Immature natural killer cell (primary cell): ENCODE data around the gene EXOC3L4. TPM values are rescaled to one million over a fixed set of nuclear protein-coding genes. Genes with fewer than 3 reads are reported as not detected.

Source experiments
- DNase-seq, 3 donors: peaks; one replicate each; pipeline ENCODE4 v3.0.0; 2022; ENCODE audit warnings: mixed read lengths in 1 of 3
- H3K27ac Mint-ChIP-seq, 6 donors: one replicate each; pipeline ENCODE4 v1.8.0; 2020; ENCODE audit warnings: mixed read lengths in 6 of 6, mild to moderate bottlenecking in 5 of 6, inconsistent platforms in 4 of 6, moderate library complexity in 3 of 6
- H3K27me3 Mint-ChIP-seq, 3 donors: one replicate each; pipeline ENCODE4 v1.8.0; 2020 to 2021; ENCODE audit warnings: low read depth in 3 of 3, mild to moderate bottlenecking in 3 of 3, mixed read lengths in 3 of 3, moderate library complexity in 3 of 3, inconsistent platforms in 1 of 3
- H3K36me3 Mint-ChIP-seq, 3 donors: one replicate each; pipeline ENCODE4 v1.8.0; 2020; ENCODE audit warnings: mixed read lengths in 3 of 3, inconsistent platforms in 2 of 3, mild to moderate bottlenecking in 2 of 3
- H3K4me1 Mint-ChIP-seq, 2 donors: one replicate each; pipeline ENCODE4 v1.8.0; 2020; ENCODE audit warnings: inconsistent platforms in 2 of 2, mild to moderate bottlenecking in 2 of 2, mixed read lengths in 2 of 2, moderate library complexity in 1 of 2
- H3K4me3 Mint-ChIP-seq, 5 donors: one replicate each; pipeline ENCODE4 v1.8.0; 2020; ENCODE audit warnings: mild to moderate bottlenecking in 5 of 5, mixed read lengths in 5 of 5, inconsistent platforms in 3 of 5, moderate library complexity in 3 of 5
- H3K9me3 Mint-ChIP-seq, 6 donors: one replicate each; pipeline ENCODE4 v1.8.0; 2020; ENCODE audit warnings: mild to moderate bottlenecking in 6 of 6, mixed read lengths in 6 of 6, inconsistent platforms in 4 of 6, moderate library complexity in 3 of 6
- polyA plus RNA-seq, 3 donors: library from polyadenylated mRNA; unstranded; fragments of 300-500 nt; fragmentation: Illumina TruSeq; gene quantifications; one replicate each; pipeline ENCODE4 v1.2.3, GENCODE V29; 2021

The EXOC3L4 gene
- polyA plus RNA-seq, 3 donors from 2014 or later = not detected

DNA sequence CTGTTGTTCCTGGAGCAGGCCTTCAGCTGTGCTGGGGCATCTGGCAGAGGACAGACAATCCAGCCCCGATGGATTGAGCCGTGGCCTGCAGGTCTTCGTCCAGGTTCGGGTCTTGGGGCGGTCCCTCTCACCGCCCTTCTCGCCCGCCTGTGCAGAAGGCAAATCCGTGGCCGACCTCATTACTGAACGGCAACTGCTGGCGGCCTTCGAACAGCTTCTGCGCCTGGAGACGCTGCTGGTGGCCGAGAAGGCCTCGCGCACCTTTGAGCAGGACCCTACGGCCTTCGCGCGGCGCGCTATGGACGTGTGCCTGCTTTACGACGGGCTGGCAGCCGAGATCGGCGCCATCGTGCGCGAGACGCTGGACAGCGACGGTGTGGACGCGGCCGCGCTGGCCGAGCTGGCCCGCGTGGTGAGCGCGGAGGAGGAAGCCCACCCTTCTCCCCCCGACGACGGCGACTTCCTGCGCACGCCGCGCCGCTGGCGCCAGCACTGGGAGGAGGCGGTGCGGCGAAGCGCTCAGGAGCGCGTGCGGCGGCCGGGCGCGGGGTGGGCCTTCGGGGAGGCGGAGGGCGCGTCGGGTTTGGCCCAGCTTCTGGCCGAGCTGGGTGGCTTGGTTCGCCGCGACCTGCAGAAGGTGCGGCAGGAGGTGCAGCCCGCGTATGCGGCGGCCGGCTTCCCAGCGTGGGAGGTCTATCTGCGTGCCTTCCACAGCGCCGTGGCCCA is 7.6 kb downstream of the EXOC3L4 start:
- Mint-ChIP-seq H3K9me3 (no peaks in the 10 kb centered on the region), H3K27me3 (peaks cover 0 to 4% (median 2%) of the 10 kb centered on the region in 3 donors)

DNA sequence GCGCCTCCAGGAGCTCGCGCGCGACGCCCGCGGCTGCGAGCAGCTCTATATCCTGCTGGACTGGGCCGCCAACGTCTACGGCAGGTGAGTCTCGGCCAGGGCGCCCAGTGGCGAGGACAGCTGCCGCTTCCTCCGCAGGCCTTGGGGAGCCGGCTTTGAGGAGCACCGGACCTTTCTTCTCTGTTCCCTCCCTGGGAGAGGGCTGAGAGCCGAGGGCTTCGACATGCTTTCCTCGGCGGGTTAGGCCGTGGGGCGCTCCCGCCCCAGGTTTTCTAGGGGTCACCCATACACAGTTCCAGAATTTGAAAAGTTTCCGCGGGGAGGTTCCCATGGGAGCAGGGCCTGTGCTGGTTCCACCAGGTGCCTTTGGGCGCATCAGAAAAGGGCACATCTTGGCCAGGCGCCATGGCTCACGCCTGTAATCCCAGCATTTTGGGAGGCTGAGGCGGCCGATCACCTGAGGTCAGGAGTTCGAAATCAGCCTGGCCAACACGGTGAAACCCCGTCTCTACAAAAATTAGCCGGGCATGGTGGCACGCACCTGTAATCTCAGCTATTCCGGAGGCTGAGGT is 8.2 kb downstream of the EXOC3L4 start:
- H3K36me3 Mint-ChIP-seq = no peaks in the 10 kb centered on the region
- DNase-seq = no peak
- peaks cover 0 to 2% of the 10 kb centered on the region in 2 donors for H3K4me1 Mint-ChIP-seq
- no peak overlapping the region for H3K4me3 Mint-ChIP-seq
- no peak overlapping the region for H3K27ac Mint-ChIP-seq
- peaks cover 0 to 4% (median 2%) of the 10 kb centered on the region in 3 donors for H3K27me3 Mint-ChIP-seq
- H3K9me3 Mint-ChIP-seq = no peaks in the 10 kb centered on the region

More for the DNA sequence above, 7.6 kb downstream of the EXOC3L4 start:
- H3K4me3 Mint-ChIP-seq = no peak overlapping the region
- no peak overlapping the region for H3K27ac Mint-ChIP-seq
- H3K4me1 Mint-ChIP-seq = peaks cover 0 to 2% of the 10 kb centered on the region in 2 donors
- no peak for DNase-seq
- no peaks in the 10 kb centered on the region for H3K36me3 Mint-ChIP-seq

DNA sequence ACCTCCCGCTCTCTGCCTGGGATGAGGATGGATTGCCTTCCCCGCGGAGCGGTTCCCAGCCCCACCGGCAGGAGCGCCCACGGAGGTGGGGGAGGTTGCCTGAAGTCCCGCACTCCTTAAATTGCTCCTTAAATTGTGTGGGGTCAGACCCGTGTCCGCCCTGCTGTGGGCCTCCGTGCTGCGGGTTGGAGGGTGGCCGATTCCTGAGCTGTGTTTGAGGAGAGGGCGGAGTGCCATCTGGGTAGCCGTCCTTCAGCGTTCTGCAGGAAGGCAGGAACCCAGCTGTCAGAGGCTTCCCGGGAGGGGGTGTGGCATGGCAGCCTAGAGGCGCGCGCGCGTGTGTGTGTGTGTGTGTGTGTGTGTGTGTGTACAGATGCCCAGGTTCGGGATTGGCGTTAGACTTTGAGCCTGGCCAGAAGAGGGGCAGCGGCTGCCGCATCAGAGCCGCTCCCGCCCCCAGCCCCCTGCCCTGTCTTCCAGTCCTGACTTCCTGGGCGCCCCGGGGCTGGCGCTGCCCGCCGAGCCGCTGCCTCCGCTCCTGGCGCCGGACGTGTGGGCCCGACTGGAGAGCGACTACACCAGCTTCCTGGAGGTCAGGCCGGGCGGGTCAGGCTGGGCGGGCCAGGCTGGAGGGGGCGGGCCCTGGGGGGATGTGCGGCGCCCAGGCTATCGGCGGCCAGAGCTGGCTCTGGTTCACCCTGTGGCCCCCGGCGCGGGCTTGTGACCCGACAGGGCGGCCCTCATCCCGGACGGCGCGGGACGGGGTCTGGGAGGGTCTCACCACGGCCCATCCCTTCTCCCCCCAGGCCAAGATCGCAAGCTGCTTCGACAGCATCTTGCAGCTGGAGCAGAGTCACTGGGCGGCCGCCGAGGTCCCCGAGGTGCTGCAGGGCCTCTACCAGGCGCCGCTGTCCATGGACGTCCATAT is 9.2 kb downstream of the EXOC3L4 start:
- no peak overlapping the region for H3K27ac Mint-ChIP-seq
- peaks cover 0 to 2% of the 10 kb centered on the region in 2 donors for H3K4me1 Mint-ChIP-seq
- H3K27me3 Mint-ChIP-seq = peaks cover 0 to 4% (median 2%) of the 10 kb centered on the region in 3 donors
- no peak overlapping the region for H3K4me3 Mint-ChIP-seq
- H3K9me3 Mint-ChIP-seq = no peaks in the 10 kb centered on the region
- no peak for DNase-seq
- no peaks in the 10 kb centered on the region for H3K36me3 Mint-ChIP-seq

DNA sequence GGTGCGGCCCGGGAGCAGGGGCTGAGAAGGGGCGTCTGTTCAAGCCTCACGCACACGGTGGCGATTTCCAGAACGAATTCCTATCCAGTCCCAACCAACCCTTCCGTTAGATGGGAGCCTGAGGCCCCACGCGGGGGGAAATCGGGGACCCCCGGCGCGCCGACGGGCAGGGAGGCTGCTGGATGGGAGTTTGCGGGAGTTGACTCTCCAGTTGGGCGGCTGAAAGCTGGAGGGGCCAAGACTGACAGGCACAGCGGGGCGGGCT is 9.8 kb downstream of the EXOC3L4 start:
- H3K4me3 Mint-ChIP-seq = no peak overlapping the region
- DNase-seq = no peak
- no peaks in the 10 kb centered on the region for H3K36me3 Mint-ChIP-seq
- peaks cover 0 to 2% of the 10 kb centered on the region in 2 donors for H3K4me1 Mint-ChIP-seq
- H3K9me3 Mint-ChIP-seq = no peaks in the 10 kb centered on the region
- H3K27ac Mint-ChIP-seq = no peak overlapping the region
- H3K27me3 Mint-ChIP-seq = peaks cover 0 to 4% (median 2%) of the 10 kb centered on the region in 3 donors

DNA sequence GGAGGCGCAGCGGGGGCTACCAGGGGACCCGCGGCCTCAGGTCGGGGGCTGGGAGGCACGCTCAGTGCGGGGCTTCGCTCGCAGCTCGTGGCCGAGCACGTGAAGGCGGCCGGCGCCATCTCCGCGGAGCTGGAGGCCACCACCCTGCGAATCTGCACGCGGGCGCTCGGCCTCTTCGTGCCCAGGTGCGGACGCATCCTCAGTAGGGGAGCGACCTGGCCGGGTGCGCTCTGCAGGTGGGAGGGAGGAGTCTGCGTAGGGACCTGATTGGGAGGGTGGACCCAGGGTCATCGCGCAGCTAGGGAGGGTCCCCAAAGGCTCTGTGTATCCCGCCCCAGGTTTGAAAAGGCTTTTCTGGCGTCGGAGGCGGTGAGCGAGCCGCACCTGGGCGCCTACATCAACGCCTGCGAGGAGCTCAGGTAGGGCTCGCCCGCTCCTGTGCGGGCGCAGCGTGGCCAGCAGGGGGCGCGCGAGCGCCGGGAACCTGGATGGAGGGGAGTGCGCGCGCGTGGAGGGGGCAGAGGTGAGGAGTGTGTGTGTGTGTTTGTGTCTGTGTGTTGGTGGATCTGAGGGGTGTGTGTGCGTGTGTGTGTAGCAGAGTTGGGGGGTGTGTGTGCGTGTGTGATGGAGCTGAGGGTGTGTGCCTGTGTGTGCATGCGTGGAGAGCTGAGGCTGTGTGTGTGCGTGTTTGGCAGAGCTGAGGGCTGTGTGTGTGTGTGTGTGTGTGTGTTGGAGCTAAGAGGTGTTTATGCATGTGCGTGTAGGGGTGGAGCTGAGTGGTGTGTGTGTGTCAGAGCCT is 10.3 kb downstream of the EXOC3L4 start:
- Mint-ChIP-seq H3K36me3 (no peaks in the 10 kb centered on the region), H3K9me3 (no peaks in the 10 kb centered on the region), H3K27ac (no peak overlapping the region), H3K27me3 (peaks cover 0 to 4% (median 2%) of the 10 kb centered on the region in 3 donors), H3K4me3 (no peak overlapping the region), H3K4me1 (peaks cover 0 to 2% of the 10 kb centered on the region in 2 donors)
- peak; percentile 43 to 53 (median 46) for DNase-seq

DNA sequence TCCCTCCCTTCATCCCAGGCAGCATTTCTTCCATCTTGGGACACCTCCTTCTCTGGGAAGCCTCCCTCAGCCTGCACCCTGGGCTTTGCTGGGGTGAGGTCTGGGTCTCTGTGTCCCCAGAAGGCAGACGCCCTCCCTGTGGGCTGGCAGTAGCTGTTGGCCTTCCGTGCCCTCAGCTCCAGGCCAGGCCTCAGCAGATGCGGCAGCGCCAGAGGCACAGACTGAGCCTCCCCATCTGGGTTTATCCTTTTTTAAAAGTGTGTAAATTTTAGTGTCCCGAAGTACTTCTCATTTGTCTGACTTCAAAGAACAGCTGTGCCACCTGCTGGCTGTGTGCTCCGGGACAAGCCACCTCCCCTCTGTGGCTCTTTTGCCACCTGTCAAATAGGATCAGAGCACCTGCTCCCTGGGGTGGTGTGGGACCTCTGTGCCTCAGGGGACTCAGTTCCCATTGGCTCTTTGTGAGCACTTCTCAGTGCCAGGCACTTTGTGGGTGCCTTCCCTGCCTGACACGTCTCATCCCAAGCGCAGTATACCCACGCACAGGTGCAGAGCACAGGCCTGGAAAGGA is 11.1 kb downstream of the EXOC3L4 start:
- Mint-ChIP-seq H3K27me3 (peaks cover 0 to 4% (median 3%) of the 10 kb centered on the region in 3 donors), H3K27ac (no peak overlapping the region), H3K4me1 (peaks cover 0 to 2% of the 10 kb centered on the region in 2 donors), H3K9me3 (no peaks in the 10 kb centered on the region), H3K4me3 (no peak overlapping the region), H3K36me3 (no peaks in the 10 kb centered on the region)
- no peak for DNase-seq

GRCh38 chr14:103107455-103107854 is 12.9 kb downstream of the EXOC3L4 start:
- Mint-ChIP-seq H3K27ac (no peak overlapping the region), H3K4me3 (no peak overlapping the region), H3K9me3 (no peaks in the 10 kb centered on the region), H3K36me3 (no peaks in the 10 kb centered on the region), H3K4me1 (peaks cover 0 to 2% of the 10 kb centered on the region in 2 donors), H3K27me3 (peaks cover 0 to 2% (median 1%) of the 10 kb centered on the region in 3 donors)
- DNase-seq = no peak

DNA sequence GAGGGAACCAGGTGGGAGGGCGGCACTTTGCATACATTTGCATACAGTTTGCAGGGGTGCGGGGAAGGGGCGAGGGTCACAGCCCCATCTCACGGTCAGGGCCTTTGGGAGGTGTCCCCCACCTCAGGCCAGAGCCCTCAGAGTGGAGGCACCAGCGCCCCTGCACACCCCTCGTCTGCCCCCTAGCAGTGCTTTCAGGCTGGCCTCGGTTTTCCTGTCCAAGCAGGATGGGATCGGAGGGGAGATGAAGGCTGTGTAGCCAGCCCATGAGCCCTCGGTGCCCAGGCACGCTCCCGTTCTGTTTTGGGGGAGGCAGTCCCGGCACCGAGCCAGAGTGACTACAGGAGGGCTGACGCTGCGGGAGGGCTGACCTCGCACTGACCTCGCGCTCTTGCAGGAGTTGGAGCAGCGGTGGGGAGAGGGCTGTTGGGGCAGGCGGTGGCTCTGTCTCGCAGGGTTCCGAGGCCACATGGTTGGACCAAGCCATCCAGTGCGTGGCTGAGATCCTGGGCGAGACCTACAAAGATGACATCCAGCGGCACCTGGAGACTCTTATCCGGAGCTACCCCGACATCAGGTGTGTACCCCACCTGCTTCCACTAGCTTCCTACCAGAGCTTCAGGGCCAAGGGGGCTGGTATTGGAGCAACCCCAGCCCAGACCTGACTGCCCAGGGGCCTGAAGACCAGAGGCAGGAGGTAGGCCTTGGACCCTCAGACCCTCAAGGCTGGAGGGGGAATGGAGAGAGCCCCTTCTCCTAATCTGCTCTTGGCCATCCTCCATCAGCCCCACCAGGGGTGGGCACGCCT is 13.6 kb downstream of the EXOC3L4 start:
- H3K4me3 Mint-ChIP-seq = no peak overlapping the region
- no peak overlapping the region for H3K27ac Mint-ChIP-seq
- no peak for DNase-seq
- H3K9me3 Mint-ChIP-seq = no peaks in the 10 kb centered on the region
- peaks cover 0 to 2% of the 10 kb centered on the region in 2 donors for H3K4me1 Mint-ChIP-seq
- peaks cover 0 to 2% (median 1%) of the 10 kb centered on the region in 3 donors for H3K27me3 Mint-ChIP-seq
- no peaks in the 10 kb centered on the region for H3K36me3 Mint-ChIP-seq

DNA sequence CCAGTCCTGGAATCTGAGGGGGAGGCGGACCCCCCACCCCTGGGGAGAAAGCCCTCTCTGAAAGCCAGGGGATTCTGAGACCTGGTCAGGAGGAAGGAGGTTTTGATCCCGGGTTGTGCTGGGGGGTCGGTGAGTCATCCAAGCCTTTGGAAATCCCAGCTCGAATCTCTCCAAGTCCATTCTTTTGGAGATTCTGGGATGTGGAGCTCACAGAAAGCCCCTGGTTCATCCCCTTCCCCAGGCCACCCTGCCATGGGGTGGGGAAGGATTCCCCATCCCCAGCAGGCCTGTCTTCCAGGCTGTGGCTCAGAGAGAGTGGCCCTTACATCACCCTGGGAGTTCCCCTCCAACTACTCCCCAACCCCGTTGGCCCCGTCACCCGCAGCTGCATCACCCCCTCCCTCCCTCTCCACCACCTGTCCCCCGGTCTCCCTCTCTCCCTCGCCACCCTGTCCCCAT is 14.3 kb downstream of the EXOC3L4 start:
- no peaks in the 10 kb centered on the region for H3K4me1 Mint-ChIP-seq
- peaks cover 0 to 1% (median 0%) of the 10 kb centered on the region in 3 donors for H3K27me3 Mint-ChIP-seq
- H3K27ac Mint-ChIP-seq = no peak overlapping the region
- no peak overlapping the region for H3K4me3 Mint-ChIP-seq
- H3K36me3 Mint-ChIP-seq = no peaks in the 10 kb centered on the region
- H3K9me3 Mint-ChIP-seq = no peaks in the 10 kb centered on the region
- DNase-seq = no peak

GRCh38 chr14:103109535-103110441 is 15.3 kb downstream of the EXOC3L4 start:
- H3K4me3 Mint-ChIP-seq = no peak overlapping the region

GRCh38 chr14:103110681-103111231 is 16.2 kb downstream of the EXOC3L4 start:
- H3K36me3 Mint-ChIP-seq = no peaks in the 10 kb centered on the region
- no peak overlapping the region for H3K27ac Mint-ChIP-seq
- H3K9me3 Mint-ChIP-seq = no peaks in the 10 kb centered on the region
- no peak overlapping the region for H3K4me3 Mint-ChIP-seq
- DNase-seq = no peak
- H3K27me3 Mint-ChIP-seq = peaks cover 0 to 4% (median 1%) of the 10 kb centered on the region in 3 donors
- peaks cover 3 to 6% of the 10 kb centered on the region in 2 donors for H3K4me1 Mint-ChIP-seq

More at GRCh38 chr14:103109535-103110441, 15.3 kb downstream of the EXOC3L4 start:
- peaks cover 0 to 1% (median 0%) of the 10 kb centered on the region in 3 donors for H3K27me3 Mint-ChIP-seq
- no peak overlapping the region for H3K27ac Mint-ChIP-seq
- no peak for DNase-seq
- no peaks in the 10 kb centered on the region for H3K36me3 Mint-ChIP-seq
- peaks cover 0 to 2% of the 10 kb centered on the region in 2 donors for H3K4me1 Mint-ChIP-seq
- H3K9me3 Mint-ChIP-seq = no peaks in the 10 kb centered on the region
